Duodenal mucosa (tissue), 2 donors: Measurements from ENCODE around the gene TRIM62.

Experiments used
- H3K27ac ChIP-seq: one replicate; pipeline ENCODE4 v1.7.0; 2013; ENCODE audit warnings: low read depth, low read length
- H3K27me3 ChIP-seq, 2 donors: one replicate each; pipeline ENCODE4 v1.7.0; 2013; ENCODE audit warnings: low read length in 2 of 2, control low read depth in 1 of 2; ENCODE audit not compliant: insufficient read depth in 2 of 2, control insufficient read depth in 1 of 2
- H3K36me3 ChIP-seq, 2 donors: one replicate each; pipeline ENCODE4 v1.7.0; 2013; ENCODE audit warnings: low read length in 2 of 2, control low read depth in 1 of 2; ENCODE audit not compliant: insufficient read depth in 2 of 2, control insufficient read depth in 1 of 2
- H3K4me1 ChIP-seq, 2 donors: one replicate each; pipeline ENCODE4 v1.7.0; 2013; ENCODE audit warnings: low read length in 2 of 2, control low read depth in 1 of 2; ENCODE audit not compliant: insufficient read depth in 2 of 2, control insufficient read depth in 1 of 2
- H3K4me3 ChIP-seq, 2 donors: one replicate each; pipeline ENCODE4 v1.7.0; 2013; ENCODE audit warnings: low read length in 2 of 2, low read depth in 1 of 2
- H3K9ac ChIP-seq, 2 donors: one replicate each; pipeline ENCODE4 v1.7.0; 2013; ENCODE audit warnings: low read length in 2 of 2, low read depth in 1 of 2
- H3K9me3 ChIP-seq, 2 donors: one replicate each; pipeline ENCODE4 v1.7.0; 2013; ENCODE audit warnings: low read length in 2 of 2, control low read depth in 1 of 2; ENCODE audit not compliant: control insufficient read depth in 1 of 2

The TRIM62 gene

DNA sequence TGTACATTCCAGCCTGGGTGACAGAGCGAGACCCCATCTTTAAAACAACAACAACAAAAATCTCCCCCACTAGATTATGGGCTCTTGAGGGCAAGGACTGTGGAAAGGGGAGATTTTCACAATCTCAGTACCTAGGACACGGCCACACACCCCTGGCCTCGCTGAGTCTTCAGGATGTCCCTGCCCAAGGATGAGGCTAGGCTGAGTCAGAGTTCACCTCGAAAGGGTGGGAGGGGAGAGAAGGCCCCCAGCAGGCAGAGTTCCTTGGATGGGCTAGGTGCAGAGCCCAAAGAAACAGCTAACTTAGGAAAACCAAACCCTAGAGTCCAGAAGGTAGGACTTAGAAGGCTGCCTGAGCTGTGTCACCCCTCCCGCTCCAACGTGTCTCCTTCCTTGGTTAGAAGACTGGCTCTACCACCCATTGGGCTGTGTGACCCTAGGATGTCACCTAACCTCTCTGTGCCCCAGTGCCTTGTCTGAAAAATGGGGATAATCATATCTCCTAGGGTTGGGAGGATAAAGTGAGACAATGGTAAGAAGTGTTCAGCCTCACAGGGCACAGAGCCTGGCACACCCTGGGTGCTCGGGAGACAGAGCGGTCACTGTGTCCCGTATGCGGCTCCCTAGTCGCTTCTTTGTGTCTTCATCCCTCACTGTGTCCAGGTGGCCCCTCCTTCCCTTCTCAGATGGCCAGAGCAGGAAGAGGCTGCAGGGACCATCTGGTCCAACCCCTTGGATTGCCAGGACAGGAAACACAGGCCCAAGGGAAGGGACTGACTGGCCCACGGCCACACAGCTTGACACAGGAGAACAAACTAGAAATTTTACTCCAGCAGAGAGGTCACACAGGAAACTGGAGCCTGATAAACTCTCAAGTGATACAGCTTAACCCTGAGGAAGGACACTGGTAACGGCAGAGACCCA is 11.2 kb downstream of the TRIM62 start:
- H3K9ac ChIP-seq, result no peak overlapping the region

DNA sequence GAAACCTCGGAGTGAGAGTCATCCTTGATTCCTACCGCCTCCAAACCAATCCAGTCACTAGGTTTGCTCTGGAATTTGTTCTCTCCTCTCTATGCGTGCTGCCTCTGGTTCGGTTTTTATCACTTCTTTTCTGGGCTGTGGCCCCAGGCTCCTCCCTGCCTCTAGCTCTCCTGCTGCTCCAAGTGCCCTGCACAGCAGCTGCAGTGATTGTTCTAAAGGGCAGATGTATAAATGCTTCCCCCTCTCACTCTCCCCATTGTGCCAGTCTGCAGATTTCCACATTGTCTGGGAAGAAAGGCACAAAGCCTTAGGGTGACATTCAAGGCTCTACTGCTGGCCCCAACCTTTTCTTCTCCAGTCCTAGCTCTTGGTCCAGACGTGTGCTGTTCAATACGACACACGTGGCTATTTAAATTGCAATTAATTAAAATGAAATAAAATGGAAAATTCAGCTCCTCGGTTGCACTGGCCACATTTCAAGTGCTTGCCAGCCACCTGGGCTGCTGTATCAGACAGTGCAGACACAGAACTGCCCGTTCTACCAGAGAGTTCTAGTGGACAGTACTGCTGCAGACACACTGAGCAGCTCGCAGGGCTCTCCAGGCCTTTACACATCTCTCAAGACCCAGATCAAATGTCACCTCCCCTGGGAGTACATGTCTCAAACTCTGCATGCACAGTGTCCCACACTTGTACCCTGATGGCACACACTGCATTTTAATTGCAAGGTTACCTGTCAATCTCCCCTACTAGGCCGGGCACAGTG is 12.4 kb downstream of the TRIM62 start:
- Histone ChIP-seq H3K9me3 (no peaks in the 10 kb centered on the region), H3K4me3 (no peak overlapping the region), H3K9ac (no peak overlapping the region), H3K27me3 (no peaks in the 10 kb centered on the region), H3K4me1 (no peaks in the 10 kb centered on the region), H3K36me3 (peaks cover 5 to 6% of the 10 kb centered on the region in 2 donors), H3K27ac (no peak overlapping the region)

More for the DNA sequence above, 11.2 kb downstream of the TRIM62 start:
- no peaks in the 10 kb centered on the region for H3K4me1 ChIP-seq
- H3K4me3 ChIP-seq, result no peak overlapping the region
- H3K36me3 ChIP-seq, result peaks cover 6 to 9% of the 10 kb centered on the region in 2 donors
- no peaks in the 10 kb centered on the region for H3K27me3 ChIP-seq
- H3K9me3 ChIP-seq, result no peaks in the 10 kb centered on the region
- H3K27ac ChIP-seq, result no peak overlapping the region

- Histone ChIP-seq H3K27ac (no peak overlapping the region), H3K9ac (no peak overlapping the region), H3K4me1 (no peaks in the 10 kb centered on the region), H3K27me3 (no peaks in the 10 kb centered on the region), H3K36me3 (peaks cover 5 to 6% of the 10 kb centered on the region in 2 donors), H3K9me3 (no peaks in the 10 kb centered on the region), H3K4me3 (no peak overlapping the region)
Observed at GRCh38 chr1:33168556-33169289, 13.1 kb downstream of the TRIM62 start.

DNA sequence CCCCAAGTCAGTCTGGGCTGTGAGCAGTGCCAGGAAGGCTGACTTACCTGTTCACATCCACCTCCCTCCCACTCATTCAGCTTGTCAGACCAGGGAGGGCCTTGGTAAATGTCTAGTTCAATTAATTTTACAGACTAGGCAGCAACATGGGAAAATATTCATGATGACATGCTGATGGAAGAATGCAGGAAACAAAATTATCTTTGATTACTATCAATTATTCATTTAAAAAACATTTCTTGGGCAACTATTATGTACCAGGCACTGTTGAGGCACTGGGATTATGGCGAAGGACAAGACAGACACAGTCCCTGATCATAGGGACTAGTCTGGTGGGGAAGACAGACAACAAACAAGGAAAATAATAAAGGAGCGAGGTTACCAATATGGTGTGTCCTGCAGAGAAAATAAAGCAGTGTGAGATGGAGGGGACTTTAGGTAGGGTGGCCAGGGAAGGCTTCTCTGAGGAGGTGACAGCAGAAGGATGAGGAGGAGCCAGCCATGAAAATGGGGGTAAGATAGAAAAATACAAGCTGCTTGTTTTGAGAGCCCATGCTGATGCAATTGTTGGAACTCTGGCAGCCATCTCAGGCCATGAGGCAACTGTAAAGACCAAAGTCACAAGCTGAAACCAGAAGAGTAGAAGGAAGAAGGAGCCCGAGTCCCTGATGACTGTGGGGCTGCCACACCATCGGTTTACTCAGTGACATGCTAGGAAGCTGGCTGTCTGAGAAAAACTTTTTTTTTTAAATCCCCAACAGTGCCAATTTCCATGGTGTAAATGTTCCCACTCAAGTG is 14.0 kb downstream of the TRIM62 start:
- H3K36me3 ChIP-seq, result peaks cover 5 to 6% of the 10 kb centered on the region in 2 donors

GRCh38 chr1:33165809-33166208 is 16.0 kb downstream of the TRIM62 start:
- H3K27ac ChIP-seq, result no peak overlapping the region
- no peak overlapping the region for H3K4me3 ChIP-seq
- no peaks in the 10 kb centered on the region for H3K27me3 ChIP-seq
- no peaks in the 10 kb centered on the region for H3K4me1 ChIP-seq
- H3K9me3 ChIP-seq, result no peaks in the 10 kb centered on the region
- no peak overlapping the region for H3K9ac ChIP-seq
- peaks cover 5% of the 10 kb centered on the region in 2 donors for H3K36me3 ChIP-seq

More for the DNA sequence above, 14.0 kb downstream of the TRIM62 start:
- no peaks in the 10 kb centered on the region for H3K4me1 ChIP-seq
- no peak overlapping the region for H3K27ac ChIP-seq
- no peak overlapping the region for H3K9ac ChIP-seq
- H3K27me3 ChIP-seq, result no peaks in the 10 kb centered on the region
- H3K4me3 ChIP-seq, result no peak overlapping the region
- H3K9me3 ChIP-seq, result no peaks in the 10 kb centered on the region

GRCh38 chr1:33165209-33165608 is 16.6 kb downstream of the TRIM62 start:
- Histone ChIP-seq H3K9me3 (no peaks in the 10 kb centered on the region), H3K27ac (no peak overlapping the region), H3K9ac (no peak overlapping the region), H3K4me3 (no peak overlapping the region), H3K27me3 (no peaks in the 10 kb centered on the region), H3K4me1 (no peaks in the 10 kb centered on the region), H3K36me3 (peaks cover 0 to 5% of the 10 kb centered on the region in 2 donors)

- no peaks in the 10 kb centered on the region for H3K27me3 ChIP-seq
- H3K4me1 ChIP-seq, result no peaks in the 10 kb centered on the region
- H3K9ac ChIP-seq, result no peak overlapping the region
- no peak overlapping the region for H3K4me3 ChIP-seq
- H3K27ac ChIP-seq, result no peak overlapping the region
- peaks cover 3 to 10% of the 10 kb centered on the region in 2 donors for H3K36me3 ChIP-seq
- H3K9me3 ChIP-seq, result no peaks in the 10 kb centered on the region
Observed at GRCh38 chr1:33163621-33164519, 18.0 kb downstream of the TRIM62 start.

GRCh38 chr1:33162141-33162540 is 19.7 kb downstream of the TRIM62 start:
- Histone ChIP-seq H3K36me3 (peaks cover 3 to 17% of the 10 kb centered on the region in 2 donors), H3K27ac (no peak overlapping the region), H3K27me3 (no peaks in the 10 kb centered on the region), H3K4me3 (no peak overlapping the region), H3K9me3 (no peaks in the 10 kb centered on the region), H3K4me1 (no peaks in the 10 kb centered on the region), H3K9ac (no peak overlapping the region)
